NCI-H187 (cell line): ENCODE results near the gene SLC51B.
"Not testable (repeated sequence)": the region's sequence is repeated elsewhere in the genome, so short reads cannot be mapped to it uniquely, and the experiment has no call there.

Source experiments
- DNase-seq, 2 experiments: peaks; one replicate each; lab custom pipeline; 2025; lab: John Stamatoyannopoulos, UW

The SLC51B gene

GRCh38 chr15:65066001-65066634, 20.9 kb downstream of the SLC51B start:
- DNase-seq, result no peak

GRCh38 chr15:65066635-65067316, 21.6 kb downstream of the SLC51B start:
- DNase-seq, result no peak

GRCh38 chr15:65067317-65067644, 22.1 kb downstream of the SLC51B start:
- DNase-seq, result no peak

- DNase-seq, result no peak
These were observed 22.6 kb downstream of the SLC51B start, which contains the start of gene RASL12 for GRCh38 chr15:65067645-65068402. Gene RASL12 (minus strand): TSS chr15:65067991. CDS start chr15:65067835, 156 bp downstream.

GRCh38 chr15:65068403-65068788, 23.2 kb downstream of the SLC51B start:
- DNase-seq, result no peak

GRCh38 chr15:65069179-65069578, 24.0 kb downstream of the SLC51B start:
- no peak for DNase-seq

GRCh38 chr15:65069779-65070546, 24.8 kb downstream of the SLC51B start:
- no peak for DNase-seq

- DNase-seq, result no peak
These were observed 26.2 kb downstream of the SLC51B start for GRCh38 chr15:65071381-65071811.

GRCh38 chr15:65072027-65072426, 26.8 kb downstream of the SLC51B start:
- DNase-seq, result no peak

- DNase-seq, result no peak
These were observed 27.4 kb downstream of the SLC51B start for GRCh38 chr15:65072617-65073016.

- not testable (repeated sequence) for DNase-seq
These were observed 29.8 kb downstream of the SLC51B start for GRCh38 chr15:65074946-65075345.

GRCh38 chr15:65075607-65076395, 30.6 kb downstream of the SLC51B start:
- DNase-seq, result not testable (repeated sequence)

GRCh38 chr15:65076486-65077290, 31.5 kb downstream of the SLC51B start, which contains the start of gene KBTBD13:
Gene KBTBD13 (plus strand): TSS chr15:65076746. CDS start chr15:65076816, 70 bp downstream.
- DNase-seq, result no peak

GRCh38 chr15:65077291-65077980, 32.2 kb downstream of the SLC51B start:
- no peak for DNase-seq

GRCh38 chr15:65077981-65078352, 32.8 kb downstream of the SLC51B start:
- DNase-seq, result no peak

- DNase-seq, result no peak
These were observed 34.4 kb downstream of the SLC51B start for GRCh38 chr15:65079580-65079979.

GRCh38 chr15:65081270-65081669, 36.1 kb downstream of the SLC51B start:
- DNase-seq, result no peak

- no peak for DNase-seq
These were observed 36.6 kb downstream of the SLC51B start for GRCh38 chr15:65081758-65082157.

- no peak for DNase-seq
These were observed 37.2 kb downstream of the SLC51B start for GRCh38 chr15:65082303-65082953.
